Muscle of back (tissue), 11 donors: ENCODE data around the gene AIF1L. TPM values are rescaled to one million over a fixed set of nuclear protein-coding genes. Genes with fewer than 3 reads are reported as not detected.

ENCODE experiments used
- DNase-seq, 3 donors: peaks; one replicate each; pipeline versions ENCODE4 v3.0.0 to v3.0.0-alpha.2; 2013
- polyA plus RNA-seq, 10 donors: library from polyadenylated mRNA; unstranded; fragments of 120-200 nt; gene quantifications; one replicate each; pipeline ENCODE4 v1.2.1, GENCODE V29; 2013; ENCODE audit not compliant: insufficient read length in 10 of 10

Gene AIF1L
- polyA plus RNA-seq, 10 donors = 22.7 to 35.1 (median 30.8) TPM

- DNase-seq = no peak
Measured at GRCh38 chr9:131162886-131163285, 66.6 kb downstream of the AIF1L start.

GRCh38 chr9:131165523-131165922 is 69.2 kb downstream of the AIF1L start:
- DNase-seq = no peak

- peak in 1 of 3 donors; percentile 14 for DNase-seq
Measured at GRCh38 chr9:131167146-131167692, 70.9 kb downstream of the AIF1L start.

- DNase-seq = no peak
Measured at GRCh38 chr9:131167936-131168335, 71.6 kb downstream of the AIF1L start.

GRCh38 chr9:131169563-131170240 is 73.4 kb downstream of the AIF1L start:
- DNase-seq = no peak

Other genes starting within 250 kb of the AIF1L start
- under 1 TPM; 0.18 to 0.59 (median 0.29) TPM for gene QRFP, start 199.7 kb upstream of the AIF1L start, polyA plus RNA-seq
- under 1 TPM in 2 of 10 donors, not detected in 8; 0.12 to 0.22 TPM for gene FIBCD1, start 157.3 kb upstream of the AIF1L start, polyA plus RNA-seq
- 1 to 10 TPM; 1.1 to 8.4 (median 2.4) TPM for gene LAMC3, start 87.4 kb upstream of the AIF1L start, polyA plus RNA-seq
- gene NUP214, start 29.1 kb downstream of the AIF1L start, polyA plus RNA-seq = 10 to 100 TPM; 24.6 to 36.8 (median 30.1) TPM
- 10 to 100 TPM; 25.0 to 42.0 (median 29.4) TPM for gene FAM78A, start 180.0 kb downstream of the AIF1L start, polyA plus RNA-seq
- gene PLPP7, start 193.2 kb downstream of the AIF1L start, polyA plus RNA-seq = 10 to 100 TPM; 20.0 to 33.9 (median 30.0) TPM